ENCODE results near the gene USP4.
"Not testable (repeated sequence)": the region's sequence is repeated elsewhere in the genome, so short reads cannot be mapped to it uniquely, and the experiment has no call there.

Gene USP4

DNA sequence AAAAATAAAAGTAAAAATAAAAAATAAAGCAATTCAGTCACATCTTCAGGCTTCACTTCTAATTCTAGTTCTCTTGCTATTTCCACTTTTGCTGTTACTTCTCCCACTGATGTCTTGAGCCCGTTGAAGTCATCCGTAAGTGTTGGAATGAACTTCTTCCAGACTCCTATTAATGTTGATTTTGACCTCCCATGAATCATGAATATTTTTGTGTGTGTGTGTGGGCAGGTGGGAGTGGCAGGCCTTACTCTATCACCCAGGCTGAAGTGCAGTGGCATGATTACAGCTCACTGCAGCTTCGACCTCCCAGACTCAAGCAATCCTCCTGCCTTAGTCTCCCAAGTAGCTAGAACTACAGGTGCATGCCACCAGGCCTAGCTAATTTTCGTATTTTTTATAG is 10.7 kb downstream of the USP4 start:
- Mint-ChIP-seq H3K27me3 (no peaks in the 10 kb centered on the region), H3K27ac (no peak overlapping the region), H3K4me3 (no peak overlapping the region), H3K9me3 (no peaks in the 10 kb centered on the region), H3K4me1 (peaks cover 4% of the 10 kb centered on the region), H3K36me3 (peaks cover 39% of the 10 kb centered on the region)
- no peak for ATAC-seq

DNA sequence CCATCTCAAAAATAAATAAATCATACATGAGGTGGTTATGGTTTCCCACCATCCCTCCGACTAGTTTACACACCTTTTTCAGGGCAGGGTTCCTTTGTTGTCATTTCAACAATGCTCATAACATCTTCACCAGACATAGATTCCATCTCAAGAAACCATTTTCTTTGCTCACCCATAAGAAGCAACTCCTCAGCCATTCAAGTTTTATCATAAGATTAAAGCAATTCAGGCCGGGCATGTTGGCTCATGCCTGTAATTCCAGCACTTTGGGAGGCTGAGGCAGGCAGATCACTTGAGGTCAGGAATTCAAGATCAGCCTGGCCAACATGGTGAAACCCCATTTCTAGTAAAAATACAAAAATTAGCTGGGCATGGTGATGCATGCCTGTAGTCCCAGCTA is 11.5 kb downstream of the USP4 start:
- ATAC-seq, H3K27ac Mint-ChIP-seq, H3K4me1 Mint-ChIP-seq, H3K4me3 Mint-ChIP-seq, H3K27me3 Mint-ChIP-seq, H3K9me3 Mint-ChIP-seq: not testable (repeated sequence)
- peaks cover 44% of the 10 kb centered on the region for H3K36me3 Mint-ChIP-seq

DNA sequence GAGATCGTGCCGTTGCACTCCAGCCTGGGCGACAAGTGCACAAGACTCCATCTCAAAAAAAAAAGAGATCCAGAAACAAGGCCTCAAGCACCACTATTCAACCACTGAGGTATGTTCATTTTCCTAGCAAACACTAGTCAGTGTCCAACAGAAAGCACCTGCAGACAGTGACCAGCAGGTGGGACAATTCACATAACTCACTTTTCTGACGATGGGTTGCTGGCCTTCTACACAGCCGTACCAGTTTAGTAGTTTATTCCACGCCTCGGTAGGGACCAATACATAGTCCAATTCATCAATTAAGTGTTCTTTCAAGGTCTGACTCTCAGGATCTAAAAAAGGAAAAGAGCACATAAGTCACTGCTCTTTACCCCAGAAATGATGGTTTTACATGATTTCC is 12.4 kb downstream of the USP4 start:
- Mint-ChIP-seq H3K9me3 (no peaks in the 10 kb centered on the region), H3K27ac (no peak overlapping the region), H3K4me3 (no peak overlapping the region), H3K36me3 (peaks cover 38% of the 10 kb centered on the region), H3K4me1 (no peaks in the 10 kb centered on the region), H3K27me3 (no peaks in the 10 kb centered on the region)
- ATAC-seq = no peak

GRCh38 chr3:49324768-49325167 is 15.1 kb downstream of the USP4 start:
- no peaks in the 10 kb centered on the region for H3K4me1 Mint-ChIP-seq
- H3K36me3 Mint-ChIP-seq = peaks cover 61% of the 10 kb centered on the region
- H3K27ac Mint-ChIP-seq = no peak overlapping the region
- H3K27me3 Mint-ChIP-seq = no peaks in the 10 kb centered on the region
- ATAC-seq = no peak
- no peak overlapping the region for H3K4me3 Mint-ChIP-seq
- no peaks in the 10 kb centered on the region for H3K9me3 Mint-ChIP-seq

DNA sequence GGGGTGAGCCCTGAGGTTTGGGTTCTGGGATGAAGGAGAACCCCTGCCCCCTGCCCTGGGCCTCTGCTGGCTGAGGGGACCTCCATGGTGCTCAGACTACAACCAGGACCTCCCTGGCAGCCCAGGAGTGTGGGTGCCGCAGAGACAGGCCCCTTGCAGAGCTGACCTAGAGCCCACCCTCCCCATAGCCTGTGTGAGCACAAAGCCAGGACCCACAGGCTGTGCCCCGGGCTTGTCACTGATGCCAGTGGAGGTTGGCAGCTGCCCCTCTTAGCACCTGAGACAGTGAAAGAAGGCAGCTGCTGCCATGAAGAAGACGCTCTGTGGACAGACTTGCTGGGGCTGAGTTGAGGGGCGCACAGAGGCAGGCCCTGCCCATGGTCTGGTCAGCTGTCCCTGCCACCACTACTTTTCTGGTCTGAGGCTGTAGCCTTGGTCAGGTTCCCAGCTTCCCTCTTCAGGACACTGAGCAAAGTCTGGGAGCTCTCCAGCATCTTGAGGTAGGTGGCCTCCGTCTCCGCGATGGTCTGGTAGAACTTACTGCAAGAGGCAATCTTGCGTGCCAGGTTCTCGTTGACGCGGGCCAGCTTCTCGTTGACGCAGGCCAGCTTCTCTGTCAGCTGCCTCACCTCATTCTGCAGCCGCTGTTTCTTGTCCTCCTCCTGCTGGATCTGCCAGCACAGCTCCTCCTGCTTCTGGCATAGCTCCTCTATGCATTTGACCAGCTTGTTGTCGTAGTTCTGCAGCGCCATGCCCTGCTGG is 23.0 kb downstream of the USP4 start:
- Mint-ChIP-seq H3K4me3 (no peak overlapping the region), H3K36me3 (peaks cover 47% of the 10 kb centered on the region), H3K9me3 (no peaks in the 10 kb centered on the region), H3K27me3 (no peaks in the 10 kb centered on the region), H3K27ac (no peak overlapping the region), H3K4me1 (no peaks in the 10 kb centered on the region)
- no peak for ATAC-seq

- H3K4me1 Mint-ChIP-seq = no peaks in the 10 kb centered on the region
- ATAC-seq = no peak
- no peaks in the 10 kb centered on the region for H3K27me3 Mint-ChIP-seq
- H3K27ac Mint-ChIP-seq = no peak overlapping the region
- peaks cover 43% of the 10 kb centered on the region for H3K36me3 Mint-ChIP-seq
- no peaks in the 10 kb centered on the region for H3K9me3 Mint-ChIP-seq
- no peak overlapping the region for H3K4me3 Mint-ChIP-seq
Measured at GRCh38 chr3:49313896-49314688, 25.8 kb downstream of the USP4 start.

DNA sequence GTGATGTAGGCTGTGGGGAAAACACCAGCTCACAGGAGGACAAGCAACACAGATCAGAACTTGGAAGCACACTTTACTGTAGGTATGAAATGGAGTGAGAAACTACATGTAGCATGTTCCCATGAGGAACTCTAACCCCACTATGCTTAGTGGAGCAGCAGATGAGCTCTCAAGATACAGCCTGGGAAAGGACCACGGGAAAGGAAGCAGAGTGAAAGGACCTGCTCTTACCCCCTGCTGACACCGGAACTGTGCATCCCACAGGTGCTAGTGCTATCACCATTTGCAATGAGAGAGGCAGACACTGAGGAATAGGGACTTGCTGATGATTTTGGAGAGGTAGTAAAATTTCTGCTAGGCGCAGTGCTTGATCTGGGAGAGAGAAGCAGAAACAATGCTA is 28.6 kb downstream of the USP4 start:
- H3K4me3 Mint-ChIP-seq = no peak overlapping the region
- no peaks in the 10 kb centered on the region for H3K4me1 Mint-ChIP-seq
- H3K27me3 Mint-ChIP-seq = no peaks in the 10 kb centered on the region
- H3K9me3 Mint-ChIP-seq = no peaks in the 10 kb centered on the region
- H3K36me3 Mint-ChIP-seq = peaks cover 42% of the 10 kb centered on the region
- no peak for ATAC-seq
- no peak overlapping the region for H3K27ac Mint-ChIP-seq

- H3K27ac Mint-ChIP-seq = no peak overlapping the region
- H3K9me3 Mint-ChIP-seq = no peaks in the 10 kb centered on the region
- no peak for ATAC-seq
- H3K36me3 Mint-ChIP-seq = peaks cover 44% of the 10 kb centered on the region
- no peak overlapping the region for H3K4me3 Mint-ChIP-seq
- no peaks in the 10 kb centered on the region for H3K27me3 Mint-ChIP-seq
- H3K4me1 Mint-ChIP-seq = no peaks in the 10 kb centered on the region
Measured at GRCh38 chr3:49310677-49311076, 29.2 kb downstream of the USP4 start.

DNA sequence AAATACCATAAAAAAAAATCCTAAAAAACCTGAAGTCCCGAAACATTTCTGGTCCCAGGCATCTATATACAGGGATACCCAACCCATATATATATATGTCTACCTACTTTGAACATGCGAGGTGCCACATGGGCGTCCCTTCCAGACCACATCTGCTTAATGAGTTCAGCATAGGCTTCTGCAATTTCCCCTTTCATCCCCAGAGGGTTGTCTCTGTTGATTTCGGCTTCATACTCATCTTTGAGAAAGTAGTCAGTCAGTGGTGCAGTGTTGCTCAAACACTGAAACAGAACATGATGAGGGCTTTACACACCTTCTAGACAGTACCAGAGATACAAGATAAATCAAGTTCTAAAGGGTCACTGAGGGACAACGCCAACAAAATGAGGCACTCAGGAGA is 34.2 kb downstream of the USP4 start:
- no peaks in the 10 kb centered on the region for H3K9me3 Mint-ChIP-seq
- no peaks in the 10 kb centered on the region for H3K4me1 Mint-ChIP-seq
- no peak overlapping the region for H3K4me3 Mint-ChIP-seq
- ATAC-seq = peak; percentile 50
- H3K27ac Mint-ChIP-seq = no peak overlapping the region
- H3K36me3 Mint-ChIP-seq = peaks cover 60% of the 10 kb centered on the region
- H3K27me3 Mint-ChIP-seq = no peaks in the 10 kb centered on the region

DNA sequence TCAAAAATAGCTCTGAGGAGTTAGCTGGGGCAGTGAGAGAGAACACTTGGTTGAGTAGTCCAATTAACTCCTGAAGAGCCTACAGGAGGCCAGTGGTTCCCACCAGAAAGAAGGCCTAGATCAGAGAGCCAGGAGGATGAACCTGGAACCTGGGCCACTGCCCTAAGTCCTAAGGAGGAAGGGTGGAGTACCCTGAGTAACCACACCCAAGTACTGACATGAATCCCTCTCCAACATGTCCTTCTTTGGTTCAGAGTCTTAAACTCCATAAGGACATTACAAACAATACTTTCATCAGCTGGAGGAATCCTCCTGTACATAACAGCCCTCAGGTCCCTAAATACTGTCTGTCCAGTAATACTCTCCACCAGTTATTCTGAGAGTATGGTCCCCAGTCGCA is 37.2 kb downstream of the USP4 start:
- ATAC-seq = no peak
- Mint-ChIP-seq H3K27ac (peak overlapping the region; percentile 45), H3K4me3 (no peak overlapping the region), H3K9me3 (no peaks in the 10 kb centered on the region), H3K4me1 (no peaks in the 10 kb centered on the region), H3K27me3 (no peaks in the 10 kb centered on the region), H3K36me3 (peaks cover 53% of the 10 kb centered on the region)

DNA sequence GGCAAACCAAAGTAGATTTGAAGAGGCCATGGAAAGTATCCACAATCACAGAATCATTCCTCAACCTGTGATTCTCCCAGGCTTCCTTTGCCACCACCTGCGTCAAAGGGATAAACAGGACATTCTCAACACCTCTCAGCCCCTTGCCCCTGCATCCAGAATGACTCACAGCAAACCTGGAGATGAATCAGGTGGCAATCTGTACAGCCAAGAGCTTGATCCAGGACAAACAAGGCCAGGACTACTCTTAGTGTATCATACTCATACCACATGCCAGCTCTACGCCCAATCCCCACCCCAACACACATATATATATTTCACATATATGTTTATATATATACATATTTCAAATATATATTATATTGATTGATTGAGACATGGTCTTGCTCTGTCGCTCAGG is 39.3 kb downstream of the USP4 start:
- Mint-ChIP-seq H3K27ac (peak overlapping the region; percentile 51), H3K27me3 (no peaks in the 10 kb centered on the region), H3K9me3 (no peaks in the 10 kb centered on the region), H3K36me3 (peaks cover 52% of the 10 kb centered on the region), H3K4me1 (no peaks in the 10 kb centered on the region), H3K4me3 (no peak overlapping the region)
- ATAC-seq = no peak

DNA sequence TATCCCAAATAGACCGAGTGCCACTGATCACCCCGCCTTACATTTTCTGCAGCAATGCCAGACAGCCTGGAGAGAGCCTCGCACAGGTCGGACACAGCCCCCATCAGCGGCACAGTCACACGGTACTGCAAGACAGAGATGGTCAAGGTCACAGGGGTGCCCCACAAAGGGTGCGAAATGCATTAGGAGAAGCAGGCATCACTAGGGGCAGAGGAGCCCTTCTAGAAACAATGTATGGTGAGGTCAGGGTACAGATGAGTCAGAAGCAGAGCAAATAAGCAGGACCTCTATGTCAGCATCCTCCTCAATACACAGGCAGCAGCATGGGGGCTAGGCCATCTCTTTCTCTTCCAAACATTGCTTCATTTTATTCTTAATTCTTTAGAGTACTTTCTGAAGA is 41.3 kb downstream of the USP4 start:
- Mint-ChIP-seq H3K4me3 (no peak overlapping the region), H3K36me3 (peaks cover 51% of the 10 kb centered on the region), H3K27ac (no peak overlapping the region), H3K27me3 (no peaks in the 10 kb centered on the region), H3K9me3 (no peaks in the 10 kb centered on the region), H3K4me1 (no peaks in the 10 kb centered on the region)
- ATAC-seq = no peak

- H3K27me3 Mint-ChIP-seq = no peaks in the 10 kb centered on the region
Measured at GRCh38 chr3:49296781-49297411, 43.0 kb downstream of the USP4 start.

DNA sequence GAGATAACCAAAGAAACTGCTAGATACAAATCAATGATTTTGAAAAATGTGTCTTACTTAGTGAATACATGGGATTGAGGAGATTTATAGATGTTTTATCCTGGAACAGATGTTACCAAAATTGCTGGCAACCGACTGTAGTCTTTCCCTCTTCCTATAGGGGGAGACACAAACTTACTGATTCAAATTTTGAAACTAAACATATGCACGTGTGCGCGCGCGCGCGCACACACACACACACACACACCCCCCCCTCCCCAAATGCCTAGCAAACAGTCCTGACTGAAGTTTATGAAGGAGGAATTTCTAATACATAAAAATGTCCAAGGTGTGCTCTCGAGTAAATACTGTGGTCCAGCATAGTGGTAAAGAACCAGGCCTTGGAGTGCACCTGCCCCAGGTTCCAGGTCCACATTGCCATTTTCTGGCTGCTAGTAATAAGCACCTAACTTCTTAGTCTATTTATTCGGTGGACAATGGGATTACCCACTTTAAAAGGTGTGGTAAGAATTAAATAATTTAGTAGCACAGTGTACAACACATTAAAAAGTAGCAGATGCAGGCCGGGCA is 44.3 kb downstream of the USP4 start:
- Mint-ChIP-seq H3K27me3 (no peaks in the 10 kb centered on the region), H3K4me1 (no peaks in the 10 kb centered on the region), H3K4me3 (no peak overlapping the region), H3K36me3 (peaks cover 54% of the 10 kb centered on the region), H3K27ac (no peak overlapping the region), H3K9me3 (no peaks in the 10 kb centered on the region)
- no peak for ATAC-seq

More at GRCh38 chr3:49296781-49297411, 43.0 kb downstream of the USP4 start:
- Mint-ChIP-seq H3K36me3 (peaks cover 60% of the 10 kb centered on the region), H3K4me1 (no peaks in the 10 kb centered on the region), H3K9me3 (no peaks in the 10 kb centered on the region), H3K4me3 (no peak overlapping the region), H3K27ac (no peak overlapping the region)
- ATAC-seq = no peak

GRCh38 chr3:49294343-49294742 is 45.5 kb downstream of the USP4 start:
- no peak overlapping the region for H3K4me3 Mint-ChIP-seq

More at GRCh38 chr3:49294343-49294742, 45.5 kb downstream of the USP4 start:
- Mint-ChIP-seq H3K4me1 (no peaks in the 10 kb centered on the region), H3K36me3 (peaks cover 54% of the 10 kb centered on the region), H3K9me3 (no peaks in the 10 kb centered on the region), H3K27ac (no peak overlapping the region), H3K27me3 (no peaks in the 10 kb centered on the region)
- ATAC-seq = no peak

Measured in stimulated activated memory B cell treated with anti-CD40 and anti-IgM and Interleukin-4, amounts not matched to agents 10 μg/mL and 1 μg/mL and 100 μg/mL, for 72 hours (primary cell).